Liver (tissue), 9 donors: Measurements from ENCODE around the gene BACH1. TPM values are rescaled to one million over a fixed set of nuclear protein-coding genes. Genes with fewer than 3 reads are reported as not detected.

ENCODE experiments used
- DNase-seq: peaks from one replicate; pipeline ENCODE4 v3.0.0-alpha.2; 2017; ENCODE audit warnings: low spot score
- H3K27ac ChIP-seq, 2 donors: one replicate each; pipeline ENCODE4 v1.7.0; 2013; ENCODE audit warnings: inconsistent platforms in 2 of 2, low read length in 2 of 2, control low read depth in 1 of 2, low read depth in 1 of 2, mild to moderate bottlenecking in 1 of 2
- H3K27me3 ChIP-seq, 4 donors: one replicate each; pipeline versions ENCODE4 v1.6.1 to v1.7.0; 2013; ENCODE audit warnings: low read length in 3 of 4, inconsistent platforms in 1 of 4, mild to moderate bottlenecking in 1 of 4, moderate library complexity in 1 of 4; ENCODE audit not compliant: control insufficient read depth in 4 of 4, insufficient read depth in 4 of 4
- H3K36me3 ChIP-seq, 4 donors: one replicate each; pipeline versions ENCODE4 v1.6.1 to v1.7.0; 2013; ENCODE audit warnings: low read length in 3 of 4, mild to moderate bottlenecking in 3 of 4, low read depth in 1 of 4, moderate library complexity in 1 of 4; ENCODE audit not compliant: control insufficient read depth in 4 of 4, insufficient read depth in 3 of 4
- H3K4me1 ChIP-seq, 4 donors: one replicate each; pipeline versions ENCODE4 v1.6.1 to v1.7.0; 2013; ENCODE audit warnings: low read length in 3 of 4, mild to moderate bottlenecking in 3 of 4, moderate library complexity in 1 of 4; ENCODE audit not compliant: control insufficient read depth in 4 of 4, insufficient read depth in 4 of 4
- H3K4me3 ChIP-seq, 3 donors: one replicate each; pipeline versions ENCODE4 v1.6.1 to v1.7.0; 2013; ENCODE audit warnings: low read length in 3 of 3, control low read depth in 1 of 3, low read depth in 1 of 3, mild to moderate bottlenecking in 1 of 3
- H3K9ac ChIP-seq, 2 donors: one replicate each; pipeline ENCODE4 v1.7.0; 2013; ENCODE audit warnings: low read length in 2 of 2, mild to moderate bottlenecking in 2 of 2, moderate library complexity in 2 of 2, control low read depth in 1 of 2, low read depth in 1 of 2
- H3K9me3 ChIP-seq, 4 donors: one replicate each; pipeline versions ENCODE4 v1.6.1 to v1.7.0; 2013; ENCODE audit warnings: low read length in 3 of 4; ENCODE audit not compliant: control insufficient read depth in 4 of 4
- EGR1 ChIP-seq, 2 donors: IDR thresholded peaks; 2 replicates each; pipeline ENCODE4 v1.6.1; 2016 to 2018; ENCODE audit warnings: antibody characterized with exemption in 2 of 2, low read depth in 2 of 2
- FOXA1 ChIP-seq: IDR thresholded peaks from 2 replicates; pipeline ENCODE4 v1.6.1; 2016; ENCODE audit warnings: antibody characterized with exemption
- FOXA2 ChIP-seq: IDR thresholded peaks from 2 replicates; pipeline ENCODE4 v1.6.1; 2016; ENCODE audit warnings: antibody characterized with exemption
- GABPA ChIP-seq, 2 donors: IDR thresholded peaks in 1 of 2; conservative IDR thresholded peaks in 1 of 2; 2 replicates each; pipeline ENCODE4 v1.6.1; 2016; ENCODE audit warnings: antibody characterized with exemption in 2 of 2, mild to moderate bottlenecking in 1 of 2, moderate library complexity in 1 of 2
- HNF4A ChIP-seq, 2 donors: conservative IDR thresholded peaks; 2 replicates each; pipeline ENCODE4 v1.6.1; 2016; ENCODE audit warnings: antibody characterized with exemption in 2 of 2, mild to moderate bottlenecking in 2 of 2
- JUND ChIP-seq, 2 donors: IDR thresholded peaks; 2 replicates each; pipeline ENCODE4 v1.6.1; 2016; ENCODE audit warnings: antibody characterized with exemption in 2 of 2
- NR2F2 ChIP-seq: IDR thresholded peaks from 2 replicates; pipeline ENCODE4 v1.6.1; 2016; ENCODE audit warnings: antibody characterized with exemption
- RAD21 ChIP-seq, 2 donors: IDR thresholded peaks; 2 replicates each; pipeline ENCODE4 v1.6.1; 2016; ENCODE audit warnings: antibody characterized with exemption in 2 of 2, mild to moderate bottlenecking in 2 of 2
- RXRA ChIP-seq, 2 donors: IDR thresholded peaks; 2 replicates each; pipeline ENCODE4 v1.6.1; 2017 to 2018; ENCODE audit warnings: antibody characterized with exemption in 2 of 2, mild to moderate bottlenecking in 1 of 2
- SP1 ChIP-seq: IDR thresholded peaks from 2 replicates; pipeline ENCODE4 v1.6.1; 2018; ENCODE audit warnings: antibody characterized with exemption, mild to moderate bottlenecking
- WGBS: extraction: QIAGEN DNeasy Blood & Tissue Kit; methylation state at CpG from one replicate; pipeline ENCODE4 v1.1.7; 2013; 5-methylcytosine and 5-hydroxymethylcytosine counted together
- polyA plus RNA-seq, 2 donors: library from polyadenylated mRNA; stranded (reverse) in 1 of 2; unstranded in 1 of 2; fragments of 200-250 nt in 1 of 2; fragments of >200 nt in 1 of 2; fragmentation: Nextera tagmentation in 1 of 2; extraction: Ambion mirVana in 1 of 2; gene quantifications; one replicate each; pipeline versions ENCODE4 v1.2.1 to v1.2.3, GENCODE V29; 2013 to 2015
- total RNA-seq, 2 donors: library from RNA; depleted of rRNA; stranded (reverse); fragments of >200 nt; gene quantifications; one replicate each; pipeline ENCODE4 v1.2.3, GENCODE V29; 2014
- TF ChIP-seq, protein P1 (sequence below): IDR thresholded peaks from 2 replicates; pipeline ENCODE4 v1.6.1; 2016; ENCODE audit warnings: antibody characterized with exemption
- TF ChIP-seq, protein P2 (sequence below): IDR thresholded peaks from 2 replicates; pipeline ENCODE4 v1.6.1; 2016; ENCODE audit warnings: antibody characterized with exemption, mild to moderate bottlenecking
- donor health status: healthy.
- donor health status: healthy.
- donor health status: healthy.
- donor health status: healthy.
- donor health status: healthy.

The BACH1 gene
- total and polyA plus RNA-seq, 4 donors: 7.5 to 47.1 (median 19.9) TPM

DNA sequence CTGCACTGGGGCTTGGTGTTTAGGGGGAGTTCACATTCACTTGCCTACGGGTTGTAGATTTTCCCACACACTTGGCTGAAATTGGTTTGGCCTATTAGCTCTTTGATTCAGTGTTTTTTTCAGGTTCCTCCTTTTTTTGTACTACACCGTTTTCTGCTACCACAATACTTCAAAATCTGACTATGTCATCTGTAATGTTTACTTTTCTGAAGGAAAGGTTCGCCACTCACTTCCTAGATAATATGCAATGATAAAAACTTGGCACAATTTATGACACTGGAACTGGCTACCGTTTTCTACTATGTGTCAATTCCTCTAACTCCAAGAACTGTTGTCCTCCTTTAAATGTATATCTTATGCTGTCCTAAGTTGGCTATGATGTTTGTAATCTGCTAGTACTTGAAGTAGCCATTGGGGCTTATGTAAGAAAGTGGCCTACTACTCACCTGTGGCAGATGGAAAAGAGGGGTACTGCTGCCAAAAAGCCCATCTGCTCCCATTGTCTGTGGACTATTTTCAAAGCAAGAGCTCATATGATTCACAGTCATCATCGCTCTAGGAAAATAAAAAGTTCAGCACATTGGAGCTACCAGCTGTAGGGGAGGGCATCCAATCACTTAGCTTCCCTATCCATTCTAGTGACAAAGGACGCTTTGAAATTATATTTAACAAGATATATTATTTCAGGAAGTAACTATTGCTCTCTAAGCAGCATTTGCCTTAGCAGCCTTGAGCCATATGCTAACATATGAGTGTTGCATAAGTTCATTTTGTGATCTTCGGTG is 42.4 kb upstream of the BACH1 start:
- Histone ChIP-seq H3K9me3 (peaks cover 0 to 9% (median 4%) of the 10 kb centered on the region in 4 donors), H3K4me1 (peaks cover 0 to 4% (median 0%) of the 10 kb centered on the region in 4 donors), H3K27ac (no peak overlapping the region), H3K36me3 (no peaks in the 10 kb centered on the region), H3K4me3 (no peak overlapping the region), H3K27me3 (no peaks in the 10 kb centered on the region), H3K9ac (no peak overlapping the region)
- TF ChIP-seq GABPA (IDR thresholded peaks at IDR 0.05 in 1 of 2, conservative IDR thresholded peaks at IDR 0.05 in 1 of 2) (no peak), NR2F2 (no peak), SP1 (no peak), HNF4A (conservative IDR thresholded peaks at IDR 0.05) (no peak), EGR1 (IDR thresholded peaks at IDR 0.05; ENCODE audit: low read depth in 2 of 2) (no peak), FOXA2 (no peak), FOXA1 (no peak)
- TF ChIP-seq, protein P1, sequence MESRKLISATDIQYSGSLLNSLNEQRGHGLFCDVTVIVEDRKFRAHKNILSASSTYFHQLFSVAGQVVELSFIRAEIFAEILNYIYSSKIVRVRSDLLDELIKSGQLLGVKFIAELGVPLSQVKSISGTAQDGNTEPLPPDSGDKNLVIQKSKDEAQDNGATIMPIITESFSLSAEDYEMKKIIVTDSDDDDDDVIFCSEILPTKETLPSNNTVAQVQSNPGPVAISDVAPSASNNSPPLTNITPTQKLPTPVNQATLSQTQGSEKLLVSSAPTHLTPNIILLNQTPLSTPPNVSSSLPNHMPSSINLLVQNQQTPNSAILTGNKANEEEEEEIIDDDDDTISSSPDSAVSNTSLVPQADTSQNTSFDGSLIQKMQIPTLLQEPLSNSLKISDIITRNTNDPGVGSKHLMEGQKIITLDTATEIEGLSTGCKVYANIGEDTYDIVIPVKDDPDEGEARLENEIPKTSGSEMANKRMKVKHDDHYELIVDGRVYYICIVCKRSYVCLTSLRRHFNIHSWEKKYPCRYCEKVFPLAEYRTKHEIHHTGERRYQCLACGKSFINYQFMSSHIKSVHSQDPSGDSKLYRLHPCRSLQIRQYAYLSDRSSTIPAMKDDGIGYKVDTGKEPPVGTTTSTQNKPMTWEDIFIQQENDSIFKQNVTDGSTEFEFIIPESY: no peak
- 77% methylated on average over 7 of the region's 7 CpGs for WGBS
- DNase-seq: no peak

DNA sequence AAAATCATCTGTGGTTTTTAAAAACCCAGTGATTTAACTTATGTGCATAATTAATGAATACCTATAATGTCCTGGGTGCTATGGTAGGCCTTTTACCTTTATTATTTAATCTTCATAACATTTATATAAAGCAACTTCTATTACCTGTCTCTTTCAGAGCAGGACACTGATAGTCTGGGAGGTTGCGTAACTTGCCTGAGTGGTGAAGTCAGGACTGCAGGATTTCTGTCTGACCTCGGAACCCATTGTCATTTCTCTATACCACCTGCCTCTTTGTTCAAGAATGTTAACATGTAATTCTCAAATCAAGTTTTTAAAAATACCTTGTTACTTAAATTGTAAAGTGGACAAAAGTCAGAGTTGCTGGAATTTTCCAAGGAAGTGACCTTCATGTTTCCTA is 41.0 kb upstream of the BACH1 start:
- Histone ChIP-seq H3K9me3 (peaks cover 0 to 9% (median 4%) of the 10 kb centered on the region in 4 donors), H3K27ac (no peak overlapping the region), H3K4me1 (peaks cover 0 to 4% (median 0%) of the 10 kb centered on the region in 4 donors), H3K9ac (no peak overlapping the region), H3K27me3 (no peaks in the 10 kb centered on the region), H3K36me3 (no peaks in the 10 kb centered on the region), H3K4me3 (no peak overlapping the region)
- no peak for TF ChIP-seq EGR1 (IDR thresholded peaks at IDR 0.05; ENCODE audit: low read depth in 2 of 2)
- TF ChIP-seq HNF4A (conservative IDR thresholded peaks at IDR 0.05): no peak
- TF ChIP-seq RXRA (IDR thresholded peaks at IDR 0.05): no peak
- no peak for TF ChIP-seq FOXA1
- TF ChIP-seq JUND (IDR thresholded peaks at IDR 0.05): no peak
- no peak for TF ChIP-seq RAD21 (IDR thresholded peaks at IDR 0.05)
- TF ChIP-seq NR2F2: no peak
- TF ChIP-seq, protein P2, sequence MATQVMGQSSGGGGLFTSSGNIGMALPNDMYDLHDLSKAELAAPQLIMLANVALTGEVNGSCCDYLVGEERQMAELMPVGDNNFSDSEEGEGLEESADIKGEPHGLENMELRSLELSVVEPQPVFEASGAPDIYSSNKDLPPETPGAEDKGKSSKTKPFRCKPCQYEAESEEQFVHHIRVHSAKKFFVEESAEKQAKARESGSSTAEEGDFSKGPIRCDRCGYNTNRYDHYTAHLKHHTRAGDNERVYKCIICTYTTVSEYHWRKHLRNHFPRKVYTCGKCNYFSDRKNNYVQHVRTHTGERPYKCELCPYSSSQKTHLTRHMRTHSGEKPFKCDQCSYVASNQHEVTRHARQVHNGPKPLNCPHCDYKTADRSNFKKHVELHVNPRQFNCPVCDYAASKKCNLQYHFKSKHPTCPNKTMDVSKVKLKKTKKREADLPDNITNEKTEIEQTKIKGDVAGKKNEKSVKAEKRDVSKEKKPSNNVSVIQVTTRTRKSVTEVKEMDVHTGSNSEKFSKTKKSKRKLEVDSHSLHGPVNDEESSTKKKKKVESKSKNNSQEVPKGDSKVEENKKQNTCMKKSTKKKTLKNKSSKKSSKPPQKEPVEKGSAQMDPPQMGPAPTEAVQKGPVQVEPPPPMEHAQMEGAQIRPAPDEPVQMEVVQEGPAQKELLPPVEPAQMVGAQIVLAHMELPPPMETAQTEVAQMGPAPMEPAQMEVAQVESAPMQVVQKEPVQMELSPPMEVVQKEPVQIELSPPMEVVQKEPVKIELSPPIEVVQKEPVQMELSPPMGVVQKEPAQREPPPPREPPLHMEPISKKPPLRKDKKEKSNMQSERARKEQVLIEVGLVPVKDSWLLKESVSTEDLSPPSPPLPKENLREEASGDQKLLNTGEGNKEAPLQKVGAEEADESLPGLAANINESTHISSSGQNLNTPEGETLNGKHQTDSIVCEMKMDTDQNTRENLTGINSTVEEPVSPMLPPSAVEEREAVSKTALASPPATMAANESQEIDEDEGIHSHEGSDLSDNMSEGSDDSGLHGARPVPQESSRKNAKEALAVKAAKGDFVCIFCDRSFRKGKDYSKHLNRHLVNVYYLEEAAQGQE: no peak
- TF ChIP-seq FOXA2: no peak
- DNase-seq: no peak
- WGBS: 75% methylated on average over 2 of the region's 2 CpGs
